ENCODE measurements around the gene SUGCT. TPM values are rescaled to one million over a fixed set of nuclear protein-coding genes. Genes with fewer than 3 reads are reported as not detected.

SUGCT gene
- total RNA-seq, 1 donor from 2014 or later = 9.8 TPM

- no peak for DNase-seq (ENCODE audit: low spot score in 2 of 2, unreplicated experiment in 2 of 2)
- Mint-ChIP-seq H3K27me3 (ENCODE audit: low read depth) (no peaks in the 10 kb centered on the region), H3K36me3 (peaks cover 17% of the 10 kb centered on the region), H3K27ac (no peak overlapping the region), H3K9me3 (peaks cover 23% of the 10 kb centered on the region), H3K4me1 (peaks cover 23% of the 10 kb centered on the region), H3K4me3 (no peak overlapping the region)
- TF ChIP-seq, protein P1, sequence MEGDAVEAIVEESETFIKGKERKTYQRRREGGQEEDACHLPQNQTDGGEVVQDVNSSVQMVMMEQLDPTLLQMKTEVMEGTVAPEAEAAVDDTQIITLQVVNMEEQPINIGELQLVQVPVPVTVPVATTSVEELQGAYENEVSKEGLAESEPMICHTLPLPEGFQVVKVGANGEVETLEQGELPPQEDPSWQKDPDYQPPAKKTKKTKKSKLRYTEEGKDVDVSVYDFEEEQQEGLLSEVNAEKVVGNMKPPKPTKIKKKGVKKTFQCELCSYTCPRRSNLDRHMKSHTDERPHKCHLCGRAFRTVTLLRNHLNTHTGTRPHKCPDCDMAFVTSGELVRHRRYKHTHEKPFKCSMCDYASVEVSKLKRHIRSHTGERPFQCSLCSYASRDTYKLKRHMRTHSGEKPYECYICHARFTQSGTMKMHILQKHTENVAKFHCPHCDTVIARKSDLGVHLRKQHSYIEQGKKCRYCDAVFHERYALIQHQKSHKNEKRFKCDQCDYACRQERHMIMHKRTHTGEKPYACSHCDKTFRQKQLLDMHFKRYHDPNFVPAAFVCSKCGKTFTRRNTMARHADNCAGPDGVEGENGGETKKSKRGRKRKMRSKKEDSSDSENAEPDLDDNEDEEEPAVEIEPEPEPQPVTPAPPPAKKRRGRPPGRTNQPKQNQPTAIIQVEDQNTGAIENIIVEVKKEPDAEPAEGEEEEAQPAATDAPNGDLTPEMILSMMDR (IDR thresholded peaks at IDR 0.05; ENCODE audit: unreplicated experiment) = no peak
Observed at GRCh38 chr7:40502359-40502758, 367.6 kb downstream of the SUGCT start.

- H3K36me3 Mint-ChIP-seq = peaks cover 21% of the 10 kb centered on the region
- H3K4me1 Mint-ChIP-seq = peaks cover 3% of the 10 kb centered on the region
- peaks cover 33% of the 10 kb centered on the region for H3K9me3 Mint-ChIP-seq
- H3K27ac Mint-ChIP-seq = no peak overlapping the region
- no peak for DNase-seq (ENCODE audit: low spot score in 2 of 2, unreplicated experiment in 2 of 2)
- TF ChIP-seq, protein P1 (IDR thresholded peaks at IDR 0.05; ENCODE audit: unreplicated experiment) = no peak
- no peaks in the 10 kb centered on the region for H3K27me3 Mint-ChIP-seq (ENCODE audit: low read depth)
- no peak overlapping the region for H3K4me3 Mint-ChIP-seq
Observed at GRCh38 chr7:40506158-40506557, 371.4 kb downstream of the SUGCT start.

DNA sequence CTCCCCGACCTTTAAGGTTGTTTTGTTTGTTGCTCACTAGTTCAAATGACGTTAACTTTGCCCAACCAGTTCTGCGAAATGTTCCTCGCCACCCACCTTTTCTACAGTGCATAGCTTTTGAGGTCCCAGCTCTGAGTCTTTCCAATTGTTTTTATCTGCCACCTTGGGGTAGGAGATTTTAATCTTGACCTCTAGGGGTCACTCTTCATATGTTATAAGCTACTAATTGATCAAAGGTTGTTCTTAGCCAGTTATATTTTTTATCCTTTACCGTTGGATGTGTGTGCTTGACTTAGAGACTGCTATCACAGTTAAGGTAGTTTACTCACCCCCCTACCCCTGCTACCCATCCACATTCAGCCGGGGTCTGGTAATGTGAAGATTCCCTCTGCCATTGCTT is 372.4 kb downstream of the SUGCT start:
- H3K27ac Mint-ChIP-seq = no peak overlapping the region
- DNase-seq (ENCODE audit: low spot score in 2 of 2, unreplicated experiment in 2 of 2) = no peak
- peaks cover 21% of the 10 kb centered on the region for H3K36me3 Mint-ChIP-seq
- no peak overlapping the region for H3K4me3 Mint-ChIP-seq
- peaks cover 33% of the 10 kb centered on the region for H3K9me3 Mint-ChIP-seq
- TF ChIP-seq, protein P1 (IDR thresholded peaks at IDR 0.05; ENCODE audit: unreplicated experiment) = peak; percentile 22
- peaks cover 3% of the 10 kb centered on the region for H3K4me1 Mint-ChIP-seq
- H3K27me3 Mint-ChIP-seq (ENCODE audit: low read depth) = no peaks in the 10 kb centered on the region

DNA sequence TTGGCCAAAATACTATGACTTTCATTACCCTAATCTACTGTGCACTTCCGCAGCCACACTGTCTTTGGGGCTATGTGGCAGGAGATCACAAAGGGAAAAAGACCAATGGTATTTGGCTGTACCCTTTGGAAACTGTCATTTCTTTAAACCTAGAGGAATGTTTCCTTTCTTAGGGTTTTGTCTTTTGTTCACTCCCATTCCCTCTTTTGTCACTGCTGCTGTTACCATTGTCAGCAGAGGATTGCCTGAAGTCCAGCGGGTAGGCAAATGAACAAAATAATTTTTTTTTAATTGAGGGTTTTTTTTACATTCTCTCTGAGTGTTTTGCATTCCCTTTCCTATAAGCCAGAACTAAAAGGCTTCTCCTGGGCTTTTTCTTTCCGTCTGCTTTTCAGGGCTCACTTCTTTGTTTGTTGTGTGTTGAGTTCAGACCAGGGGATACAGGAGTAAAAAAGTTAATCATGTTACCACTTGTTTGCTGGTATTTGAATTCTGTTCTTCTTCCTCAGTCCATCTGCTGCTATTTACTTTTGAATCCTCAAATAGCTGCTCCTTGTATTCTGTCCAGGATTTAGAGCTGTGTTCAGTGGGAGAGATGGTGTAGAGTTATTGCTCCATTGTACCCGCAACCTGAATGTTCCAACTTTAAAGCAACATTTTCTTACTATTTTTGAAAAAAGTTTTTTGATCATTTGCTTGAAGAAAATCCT is 374.6 kb downstream of the SUGCT start:
- Mint-ChIP-seq H3K36me3 (peaks cover 19% of the 10 kb centered on the region), H3K27ac (no peak overlapping the region), H3K4me1 (peaks cover 3% of the 10 kb centered on the region), H3K9me3 (peaks cover 35% of the 10 kb centered on the region), H3K27me3 (ENCODE audit: low read depth) (no peaks in the 10 kb centered on the region), H3K4me3 (no peak overlapping the region)
- TF ChIP-seq, protein P1 (IDR thresholded peaks at IDR 0.05; ENCODE audit: unreplicated experiment) = no peak
- DNase-seq (ENCODE audit: low spot score in 2 of 2, unreplicated experiment in 2 of 2) = no peak

- Mint-ChIP-seq H3K9me3 (peaks cover 30% of the 10 kb centered on the region), H3K27ac (no peak overlapping the region), H3K27me3 (ENCODE audit: low read depth) (no peaks in the 10 kb centered on the region), H3K4me1 (peaks cover 2% of the 10 kb centered on the region), H3K36me3 (no peaks in the 10 kb centered on the region), H3K4me3 (no peak overlapping the region)
- TF ChIP-seq, protein P1 (IDR thresholded peaks at IDR 0.05; ENCODE audit: unreplicated experiment) = no peak
- DNase-seq (ENCODE audit: low spot score in 2 of 2, unreplicated experiment in 2 of 2) = no peak
Observed at GRCh38 chr7:40516376-40516775, 381.6 kb downstream of the SUGCT start.

Measured in mesothelial cell of epicardium (in vitro differentiated cells).